Right lobe of liver (tissue), 4 donors: ENCODE measurements around the gene RPL22.

Experiments used
- POLR2A ChIP-seq: fragments of 450-650 bp; IDR thresholded peaks from one replicate; pipeline ENCODE4 v1.6.1; 2017; ENCODE audit warnings: antibody characterized with exemption, mild to moderate bottlenecking
- TF ChIP-seq, protein P1 (sequence below), 4 donors: fragments of 200-600 bp in 3 of 4; fragments of 450-650 bp in 1 of 4; IDR thresholded peaks; one replicate each; pipeline versions ENCODE4 v1.5.1 to v1.8.0; 2016 to 2022; ENCODE audit warnings: antibody characterized with exemption in 4 of 4, mild to moderate bottlenecking in 2 of 4
- donor health status: DM: no; HTN: no; CAD: no.
- donor health status: DM: no; HTN: no; CAD: no.
- donor health status: DM: no; HTN: yes; CAD: no.

DNA sequence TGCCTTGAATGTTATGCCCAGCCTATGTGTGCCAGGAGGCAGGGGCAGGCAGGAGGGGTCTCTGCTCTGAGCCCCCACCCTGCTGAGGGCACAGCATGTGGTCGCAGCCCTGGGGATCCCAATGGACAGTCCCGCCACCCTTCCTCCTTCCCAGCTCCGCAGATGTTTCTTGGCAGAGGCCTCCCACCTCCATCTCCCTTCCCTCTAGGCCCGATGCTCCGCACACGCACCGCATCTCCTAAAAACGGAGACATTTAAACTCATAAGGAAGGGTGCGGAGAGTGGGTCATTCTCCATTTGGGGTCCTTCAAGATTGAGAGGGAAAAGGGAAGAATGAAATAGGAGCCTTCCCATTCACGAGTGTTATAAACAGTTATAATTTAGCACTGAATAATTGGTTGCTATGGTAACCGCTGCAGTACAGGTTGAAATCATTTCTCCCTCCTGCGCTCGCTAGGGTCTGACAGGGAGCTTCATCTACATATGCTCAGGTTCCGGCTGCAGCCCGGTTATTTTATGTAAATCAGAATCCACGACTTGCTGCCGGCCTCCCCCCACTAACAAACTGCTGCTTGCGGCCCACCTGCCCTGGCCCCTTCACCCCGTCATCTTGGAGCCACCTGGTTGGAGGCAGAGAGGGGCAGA is 35.3 kb downstream of the RPL22 start:
- TF ChIP-seq, protein P1, sequence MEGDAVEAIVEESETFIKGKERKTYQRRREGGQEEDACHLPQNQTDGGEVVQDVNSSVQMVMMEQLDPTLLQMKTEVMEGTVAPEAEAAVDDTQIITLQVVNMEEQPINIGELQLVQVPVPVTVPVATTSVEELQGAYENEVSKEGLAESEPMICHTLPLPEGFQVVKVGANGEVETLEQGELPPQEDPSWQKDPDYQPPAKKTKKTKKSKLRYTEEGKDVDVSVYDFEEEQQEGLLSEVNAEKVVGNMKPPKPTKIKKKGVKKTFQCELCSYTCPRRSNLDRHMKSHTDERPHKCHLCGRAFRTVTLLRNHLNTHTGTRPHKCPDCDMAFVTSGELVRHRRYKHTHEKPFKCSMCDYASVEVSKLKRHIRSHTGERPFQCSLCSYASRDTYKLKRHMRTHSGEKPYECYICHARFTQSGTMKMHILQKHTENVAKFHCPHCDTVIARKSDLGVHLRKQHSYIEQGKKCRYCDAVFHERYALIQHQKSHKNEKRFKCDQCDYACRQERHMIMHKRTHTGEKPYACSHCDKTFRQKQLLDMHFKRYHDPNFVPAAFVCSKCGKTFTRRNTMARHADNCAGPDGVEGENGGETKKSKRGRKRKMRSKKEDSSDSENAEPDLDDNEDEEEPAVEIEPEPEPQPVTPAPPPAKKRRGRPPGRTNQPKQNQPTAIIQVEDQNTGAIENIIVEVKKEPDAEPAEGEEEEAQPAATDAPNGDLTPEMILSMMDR (IDR thresholded peaks at IDR 0.05): no peak
- TF ChIP-seq POLR2A: no peak
